ENCODE results near the gene MELTF. TPM values are rescaled to one million over a fixed set of nuclear protein-coding genes. Genes with fewer than 3 reads are reported as not detected.

MELTF gene
- total and polyA plus RNA-seq, 3 donors from 2014 or later = 5.7 to 14.7 (median 11.1) TPM

GRCh38 chr3:196991581-196992460 is 37.8 kb downstream of the MELTF start:
- DNase-seq = no peak
- H3K4me1 ChIP-seq = peaks cover 10% of the 10 kb centered on the region
- H3K9me3 ChIP-seq = no peaks in the 10 kb centered on the region
- H3K27ac ChIP-seq = no peak overlapping the region
- H3K4me3 ChIP-seq = no peak overlapping the region
- 88 to 90% methylated on average over 21 to 28 of the region's 28 CpGs for WGBS, 2 donors
- H3K36me3 ChIP-seq (ENCODE audit: low read depth, missing control alignments) = no peaks in the 10 kb centered on the region
- H3K27me3 ChIP-seq = no peaks in the 10 kb centered on the region
- TF ChIP-seq, protein P1, sequence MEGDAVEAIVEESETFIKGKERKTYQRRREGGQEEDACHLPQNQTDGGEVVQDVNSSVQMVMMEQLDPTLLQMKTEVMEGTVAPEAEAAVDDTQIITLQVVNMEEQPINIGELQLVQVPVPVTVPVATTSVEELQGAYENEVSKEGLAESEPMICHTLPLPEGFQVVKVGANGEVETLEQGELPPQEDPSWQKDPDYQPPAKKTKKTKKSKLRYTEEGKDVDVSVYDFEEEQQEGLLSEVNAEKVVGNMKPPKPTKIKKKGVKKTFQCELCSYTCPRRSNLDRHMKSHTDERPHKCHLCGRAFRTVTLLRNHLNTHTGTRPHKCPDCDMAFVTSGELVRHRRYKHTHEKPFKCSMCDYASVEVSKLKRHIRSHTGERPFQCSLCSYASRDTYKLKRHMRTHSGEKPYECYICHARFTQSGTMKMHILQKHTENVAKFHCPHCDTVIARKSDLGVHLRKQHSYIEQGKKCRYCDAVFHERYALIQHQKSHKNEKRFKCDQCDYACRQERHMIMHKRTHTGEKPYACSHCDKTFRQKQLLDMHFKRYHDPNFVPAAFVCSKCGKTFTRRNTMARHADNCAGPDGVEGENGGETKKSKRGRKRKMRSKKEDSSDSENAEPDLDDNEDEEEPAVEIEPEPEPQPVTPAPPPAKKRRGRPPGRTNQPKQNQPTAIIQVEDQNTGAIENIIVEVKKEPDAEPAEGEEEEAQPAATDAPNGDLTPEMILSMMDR (IDR thresholded peaks at IDR 0.05) = no peak
- intact Hi-C loops (cut with DNase I; ENCODE audit: low total_unique reads) = no loop called here

DNA sequence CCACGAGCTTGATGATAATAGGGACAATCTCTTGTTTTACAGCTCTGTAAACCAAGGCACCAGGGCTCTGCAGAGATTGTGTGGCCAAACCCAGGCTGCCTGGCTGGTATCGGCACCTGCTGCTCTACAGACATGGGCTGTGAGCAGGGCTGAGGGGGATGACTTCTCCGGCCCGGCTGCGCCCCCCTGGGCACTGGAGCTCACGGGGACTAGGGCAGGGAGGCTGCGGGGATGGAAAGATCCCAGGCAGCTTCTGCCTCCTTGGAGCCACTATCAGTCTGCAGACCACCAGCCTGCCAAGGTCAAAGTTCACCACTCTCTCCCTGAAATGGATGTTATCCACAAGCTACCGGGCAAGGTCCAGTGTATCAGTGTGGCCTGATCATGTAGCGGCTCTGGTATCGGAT is 39.0 kb downstream of the MELTF start:
- 93 to 100% methylated on average over 6 to 10 of the region's 10 CpGs for WGBS, 2 donors
- peaks cover 10% of the 10 kb centered on the region for H3K4me1 ChIP-seq
- no peaks in the 10 kb centered on the region for H3K9me3 ChIP-seq
- intact Hi-C loops (cut with DNase I; ENCODE audit: low total_unique reads) = no loop called here
- no peak overlapping the region for H3K4me3 ChIP-seq
- H3K36me3 ChIP-seq (ENCODE audit: low read depth, missing control alignments) = no peaks in the 10 kb centered on the region
- TF ChIP-seq, protein P1 (IDR thresholded peaks at IDR 0.05) = no peak
- no peak for TF ChIP-seq POLR2A (IDR thresholded peaks at IDR 0.05)
- DNase-seq = no peak
- H3K27me3 ChIP-seq = no peaks in the 10 kb centered on the region
- no peak overlapping the region for H3K27ac ChIP-seq

GRCh38 chr3:196989721-196990262 is 39.8 kb downstream of the MELTF start:
- H3K4me3 ChIP-seq = no peak overlapping the region
- H3K4me1 ChIP-seq = peaks cover 10% of the 10 kb centered on the region
- H3K27ac ChIP-seq = no peak overlapping the region
- H3K27me3 ChIP-seq = no peaks in the 10 kb centered on the region
- H3K9me3 ChIP-seq = no peaks in the 10 kb centered on the region
- DNase-seq = no peak
- TF ChIP-seq, protein P1 (IDR thresholded peaks at IDR 0.05) = no peak
- TF ChIP-seq POLR2A (IDR thresholded peaks at IDR 0.05) = no peak
- H3K36me3 ChIP-seq (ENCODE audit: low read depth, missing control alignments) = no peaks in the 10 kb centered on the region
- intact Hi-C loops (cut with DNase I; ENCODE audit: low total_unique reads) = no loop called here
- WGBS, 2 donors = 86 to 88% methylated on average over 15 to 19 of the region's 19 CpGs

DNA sequence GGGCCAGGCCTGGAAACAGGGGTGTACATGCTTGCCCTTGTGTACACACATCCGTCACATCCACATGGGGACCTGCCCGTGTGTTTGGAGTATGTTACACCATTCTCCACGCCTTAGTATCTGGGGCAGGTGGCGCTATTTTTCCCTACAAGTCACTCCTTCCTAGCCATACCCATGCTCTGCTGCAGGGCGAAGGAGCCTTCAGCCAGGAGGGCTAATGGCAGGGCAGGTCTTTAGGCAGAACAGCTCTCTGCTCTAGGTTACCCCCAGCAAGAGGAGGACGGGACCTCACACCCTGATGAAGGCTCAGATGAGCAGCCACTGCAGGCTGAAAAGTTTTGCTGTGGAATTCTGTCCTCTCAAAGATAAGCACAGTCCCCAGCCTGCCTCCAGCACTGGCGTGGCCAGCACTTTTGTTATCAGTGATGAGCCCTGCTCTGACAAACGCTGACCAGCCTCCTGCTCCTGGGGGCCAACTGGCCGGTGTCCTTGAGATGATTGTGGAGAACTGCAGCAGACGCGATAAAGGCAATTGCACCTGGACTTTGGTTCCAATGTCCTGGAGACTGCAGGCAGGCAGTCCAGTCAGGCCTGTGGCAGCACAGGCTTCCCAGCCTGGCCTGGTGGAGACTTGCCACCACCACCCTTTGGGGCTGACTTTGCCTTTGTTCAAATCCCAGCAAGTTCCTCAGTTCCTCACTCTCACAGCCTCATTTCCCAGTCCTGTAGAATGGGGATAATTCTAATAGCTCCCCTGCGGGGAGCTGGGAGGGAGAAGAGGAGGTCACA is 41.2 kb downstream of the MELTF start:
- Histone ChIP-seq H3K27me3 (no peaks in the 10 kb centered on the region), H3K9me3 (no peaks in the 10 kb centered on the region), H3K36me3 (ENCODE audit: low read depth, missing control alignments) (no peaks in the 10 kb centered on the region), H3K27ac (no peak overlapping the region), H3K4me1 (peaks cover 10% of the 10 kb centered on the region), H3K4me3 (no peak overlapping the region)
- intact Hi-C loops (cut with DNase I; ENCODE audit: low total_unique reads) = no loop called here
- 42 to 61% methylated on average over 8 to 12 of the region's 12 CpGs for WGBS, 2 donors
- no peak for TF ChIP-seq POLR2A (IDR thresholded peaks at IDR 0.05)
- TF ChIP-seq, protein P1 (IDR thresholded peaks at IDR 0.05) = no peak
- peak; percentile 48 for DNase-seq

Data from testis (tissue), 3 donors.